GM19099 (cell line): ENCODE results near the gene KRTAP3-3.
"Not testable (repeated sequence)": the region's sequence is repeated elsewhere in the genome, so short reads cannot be mapped to it uniquely, and the experiment has no call there.

ENCODE experiments used
- POLR2A ChIP-seq: IDR thresholded peaks from 3 replicates; pipeline ENCODE4 v1.6.1; 2011; ENCODE audit warnings: low read depth; ENCODE audit not compliant: insufficient read length; ENCODE audit errors: extremely low read depth

Gene KRTAP3-3

GRCh38 chr17:41012326-41013120 lies 18.6 kb upstream of the KRTAP3-3 start:
- TF ChIP-seq POLR2A: no peak

- TF ChIP-seq POLR2A: no peak
These were observed 16.5 kb upstream of the KRTAP3-3 start for GRCh38 chr17:41010441-41010840.

DNA sequence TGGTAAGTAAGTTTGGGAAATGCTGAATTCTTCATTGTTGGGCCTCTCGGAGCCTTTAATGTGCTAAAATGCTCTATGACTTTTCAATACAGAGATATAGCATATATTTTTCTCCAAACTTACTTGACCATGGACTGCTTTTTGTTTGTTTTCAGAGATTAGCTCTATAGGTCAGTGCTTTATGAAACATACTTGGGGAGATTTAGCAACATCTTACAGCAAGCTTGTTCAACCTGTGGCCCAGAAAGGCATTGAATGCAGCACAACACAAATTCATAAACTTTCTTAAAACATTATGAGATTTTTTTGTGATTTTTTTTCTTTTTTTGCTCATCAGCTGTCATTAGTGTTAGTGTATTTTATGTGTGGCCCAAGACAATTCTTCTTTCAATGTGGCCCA lies 16.0 kb upstream of the KRTAP3-3 start:
- TF ChIP-seq POLR2A: no peak

DNA sequence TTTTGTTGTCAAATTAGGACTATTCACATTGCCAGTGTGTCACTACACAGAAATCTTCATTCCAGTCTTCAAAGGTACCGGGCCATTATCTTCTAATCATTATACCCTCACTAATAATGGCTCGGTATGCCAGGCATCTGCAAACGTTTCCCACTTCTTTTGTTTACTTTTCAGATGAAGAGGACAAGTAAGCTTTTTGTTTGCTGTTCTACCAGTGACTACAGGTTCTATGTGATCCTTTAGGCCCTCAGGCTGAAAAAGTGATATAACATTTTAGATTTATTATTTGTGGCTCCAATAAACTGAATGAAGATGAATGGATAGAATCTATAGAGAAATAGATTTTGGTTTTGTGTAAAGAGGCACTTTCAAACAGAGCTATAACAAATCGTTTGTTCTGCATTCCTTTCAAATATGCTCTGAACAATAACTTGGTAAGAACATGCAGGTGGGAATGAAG lies 15.4 kb upstream of the KRTAP3-3 start:
- no peak for TF ChIP-seq POLR2A

DNA sequence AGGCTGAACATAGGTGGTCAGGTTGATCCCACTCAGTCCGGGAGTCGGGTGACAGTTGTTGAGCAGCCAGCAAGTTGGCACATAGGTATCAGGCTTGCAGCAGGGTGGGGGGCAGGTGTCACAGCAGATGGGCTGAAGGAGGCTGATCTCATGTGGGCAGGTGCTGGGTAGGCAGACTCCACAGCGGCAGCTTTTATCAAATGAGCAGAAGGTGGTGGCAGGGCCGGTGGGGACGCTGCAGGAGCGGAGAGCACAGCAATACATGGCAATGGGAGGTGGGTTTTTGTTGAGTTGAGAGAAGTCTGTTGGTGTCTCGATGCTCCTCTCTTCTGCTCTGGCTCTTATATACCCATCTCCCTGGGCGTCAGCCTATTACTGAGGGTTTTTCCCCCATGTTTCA lies 14.8 kb upstream of the KRTAP3-3 start, which contains the start of gene KRTAP3-1:
KRTAP3-1 (minus strand) TSS at position 318 of the 400 bp plus-strand sequence; CDS start at position 264, 54 bp downstream.
- TF ChIP-seq POLR2A: no peak

GRCh38 chr17:41004397-41004796 lies 10.4 kb upstream of the KRTAP3-3 start:
- no peak for TF ChIP-seq POLR2A

GRCh38 chr17:41003926-41004325 lies 10.0 kb upstream of the KRTAP3-3 start:
- TF ChIP-seq POLR2A: no peak

DNA sequence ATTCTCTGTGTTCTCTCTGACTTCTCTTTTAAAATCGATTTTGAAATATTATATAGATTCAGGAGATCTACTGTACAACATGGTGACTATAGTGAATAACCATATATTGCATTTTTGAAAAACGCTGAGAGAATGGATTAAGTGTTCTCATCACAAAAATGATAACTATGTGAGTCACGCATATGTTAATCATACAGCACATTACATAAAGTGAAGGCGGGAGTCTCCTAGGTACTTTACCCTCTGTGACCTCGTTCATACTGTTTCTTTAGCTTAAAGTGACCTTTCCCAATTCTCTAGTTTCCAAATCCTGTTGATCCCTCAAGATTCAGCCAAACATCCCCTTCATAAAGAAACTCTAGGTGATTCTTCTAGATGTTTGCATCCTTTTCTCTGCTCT lies 8.8 kb upstream of the KRTAP3-3 start:
- no peak for TF ChIP-seq POLR2A

DNA sequence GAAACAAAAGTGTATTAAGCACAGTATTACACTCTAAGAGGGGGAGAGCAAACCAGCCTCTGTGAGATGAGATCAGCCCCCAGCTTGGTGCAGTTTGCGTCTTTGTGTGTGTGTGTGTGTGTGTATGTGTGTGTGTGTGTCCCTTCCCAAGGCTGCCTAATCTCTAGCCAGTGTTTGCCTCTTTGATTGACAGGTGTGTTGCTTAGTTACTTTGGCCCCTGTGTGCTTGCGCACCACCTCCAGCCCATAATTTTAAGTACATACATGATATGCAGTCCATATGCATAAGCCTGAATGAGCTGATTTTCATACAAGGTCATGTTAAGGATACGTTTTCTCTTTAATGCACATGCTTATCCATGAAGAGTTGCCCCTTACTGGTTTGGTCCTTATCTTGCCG lies 7.8 kb upstream of the KRTAP3-3 start:
- no peak for TF ChIP-seq POLR2A

DNA sequence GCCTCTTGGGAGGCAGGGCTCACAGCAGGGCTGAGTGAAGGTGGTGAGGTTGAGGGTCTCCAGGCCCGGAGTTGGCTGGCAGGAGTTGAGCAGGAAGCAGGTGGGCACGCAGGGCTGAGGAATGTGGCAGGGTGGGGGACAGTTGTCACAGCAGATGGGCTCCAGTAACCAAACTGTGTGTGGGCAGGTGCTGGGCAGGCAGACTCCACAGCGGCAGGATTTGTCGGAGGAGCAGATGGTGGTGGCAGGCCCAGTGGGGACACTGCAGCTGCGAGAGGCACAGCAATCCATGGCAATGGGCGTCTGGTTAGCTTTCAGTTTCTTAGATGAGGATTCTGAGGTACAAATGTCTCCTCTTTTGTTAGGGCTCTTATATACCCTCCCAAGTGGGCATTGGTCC lies 5.6 kb upstream of the KRTAP3-3 start, which contains the start of gene KRTAP3-2:
KRTAP3-2 (minus strand) TSS at position 344 of the 400 bp plus-strand sequence; CDS start at position 291, 53 bp downstream.
- not testable (repeated sequence) for TF ChIP-seq POLR2A

DNA sequence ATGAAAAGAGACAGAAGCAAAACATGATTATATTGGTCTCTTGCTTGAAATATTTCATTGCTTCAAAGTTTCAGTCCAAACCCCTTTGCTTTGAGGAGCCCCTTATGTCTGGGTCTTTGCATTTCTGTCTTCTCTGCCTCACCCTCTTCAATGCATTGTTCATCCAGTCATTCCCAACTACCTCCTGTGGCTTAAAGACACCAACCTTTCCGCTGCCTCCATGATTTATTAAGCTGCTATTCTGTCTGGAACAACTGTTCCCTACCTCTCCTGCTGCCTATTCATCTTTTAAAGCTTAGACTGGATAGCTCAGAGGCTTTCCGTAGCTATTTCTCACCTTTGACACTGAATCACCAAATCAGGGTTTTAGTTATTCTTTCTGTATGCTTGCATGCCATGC lies 3.4 kb upstream of the KRTAP3-3 start:
- TF ChIP-seq POLR2A: no peak

DNA sequence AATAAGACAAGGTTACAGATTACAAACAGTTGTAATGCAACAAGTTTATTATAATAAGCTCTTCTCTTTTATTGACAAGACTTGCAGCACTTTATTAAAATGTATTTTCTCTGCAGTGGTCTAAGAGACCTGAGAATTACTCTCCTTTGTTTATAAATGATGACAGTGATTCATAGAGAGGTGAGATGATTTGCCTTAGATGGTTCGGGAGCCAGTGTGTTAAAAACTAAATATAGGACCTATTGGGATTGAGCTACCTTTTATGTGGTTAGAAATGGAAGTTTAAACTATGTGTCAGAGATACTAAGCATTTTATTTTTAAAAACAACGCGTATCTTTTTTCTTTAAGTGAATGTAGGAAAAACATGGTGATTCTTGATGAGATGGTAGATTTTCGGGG lies 2.9 kb upstream of the KRTAP3-3 start:
- TF ChIP-seq POLR2A: no peak

- TF ChIP-seq POLR2A: no peak
These were observed 1.2 kb upstream of the KRTAP3-3 start for GRCh38 chr17:40995116-40995515.

DNA sequence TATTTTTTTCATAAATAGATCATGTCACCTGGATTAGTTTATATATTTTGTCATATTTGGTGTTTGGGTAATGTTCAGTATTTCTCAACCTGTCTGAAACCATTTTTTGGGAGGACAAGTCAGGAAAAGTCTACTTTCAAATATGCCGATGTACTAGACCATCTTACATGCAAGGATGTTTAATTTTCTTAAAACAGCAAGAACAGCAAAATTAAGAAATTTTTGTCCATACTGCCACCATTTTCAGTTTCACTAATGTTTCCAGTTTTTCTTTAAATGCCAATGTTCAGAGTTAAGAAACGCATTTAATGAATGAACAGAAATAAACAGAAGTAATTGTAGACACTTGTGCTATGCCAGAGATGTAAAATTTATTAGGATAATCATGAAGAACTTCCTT lies 880 bp downstream of the KRTAP3-3 start:
- TF ChIP-seq POLR2A: no peak

GRCh38 chr17:40992666-40993065 lies 1.3 kb downstream of the KRTAP3-3 start:
- no peak for TF ChIP-seq POLR2A

- TF ChIP-seq POLR2A: no peak
These were observed 7.0 kb downstream of the KRTAP3-3 start for GRCh38 chr17:40986920-40987319.
